Measurements from ENCODE around the gene UGDH. TPM values are rescaled to one million over a fixed set of nuclear protein-coding genes. Genes with fewer than 3 reads are reported as not detected.
A peak's percentile ranks its signal among the peaks of the same experiment; 100 is the strongest.

Gene UGDH
- total RNA-seq, 1 experiment from 2014 or later: 104 TPM

DNA sequence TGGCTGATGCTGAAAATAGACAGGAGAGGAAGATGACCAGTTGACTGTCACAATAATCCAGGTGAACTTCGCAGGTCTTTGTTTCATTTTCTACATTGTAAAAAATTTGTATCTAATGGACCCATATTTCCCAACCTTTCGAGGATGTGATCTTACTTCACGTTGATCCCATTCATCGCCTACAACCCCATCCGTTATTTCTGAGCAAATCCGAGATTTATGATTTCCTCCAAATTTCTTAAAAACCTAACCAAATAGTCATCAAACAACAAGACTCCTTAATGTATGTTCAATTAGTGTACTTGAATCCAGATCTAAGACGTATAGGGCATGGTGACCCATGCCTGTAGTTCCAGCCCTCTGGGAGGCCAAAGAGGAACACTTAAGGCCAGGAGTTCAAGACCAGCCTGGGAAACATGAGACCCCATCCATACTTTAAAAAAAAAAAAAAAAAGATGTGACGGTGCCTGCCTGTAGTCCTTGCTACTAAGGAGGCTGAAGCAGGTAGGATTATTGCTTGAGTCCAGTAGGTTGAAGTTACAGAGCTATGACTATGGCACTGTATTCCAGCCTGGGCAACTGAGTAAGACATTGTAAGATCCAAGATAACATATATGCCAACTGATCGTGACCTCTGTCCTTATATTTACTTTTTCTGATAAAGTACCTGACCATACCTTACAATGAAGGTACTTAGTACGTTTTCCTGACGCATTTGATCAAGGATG, 74.2 kb downstream of the UGDH start:
- H3K27ac Mint-ChIP-seq: peak overlapping the region in 2 of 3 experiments; percentile 62 to 79; a peak in 3 of 7 replicates
- peaks cover 10% of the 10 kb centered on the region for H3K79me2 ChIP-seq (ENCODE audit: insufficient read depth, low read length)

More for the DNA sequence above, 74.2 kb downstream of the UGDH start:
- no peak overlapping the region for H3K56ac ChIP-seq (ENCODE audit: insufficient read length, low read depth, low read length)
- H4K5ac ChIP-seq (ENCODE audit: insufficient read length, low read depth, low read length): no peak overlapping the region
- no peak overlapping the region for H2BK15ac ChIP-seq (ENCODE audit: low read depth, low read length)
- H3K9ac ChIP-seq (ENCODE audit: extremely low read depth, insufficient read length, low read length): no peak overlapping the region
- Mint-ChIP-seq H3K27me3 (ENCODE audit: low read depth) (no peaks in the 10 kb centered on the region), H3K9me3 (no peaks in the 10 kb centered on the region), H3K4me1 (peaks cover 14 to 17% of the 10 kb centered on the region in 2 experiments), H3K4me3 (no peak overlapping the region; a peak in 1 of 5 replicates), H3K36me3 (ENCODE audit: insufficient read depth in 1 of 3, low read depth in 3 of 3) (peaks cover 54 to 82% (median 69%) of the 10 kb centered on the region in 3 experiments)
- H3K27ac ChIP-seq (ENCODE audit: insufficient read length, low read depth, low read length): peak overlapping the region; percentile 35
- DNase-seq: no peak
- no peak overlapping the region for H2BK5ac ChIP-seq (ENCODE audit: insufficient read length, low read length)
- H4K8ac ChIP-seq (replicated peaks; ENCODE audit: insufficient read length, low read depth, low read length): no peak overlapping the region
- H2AK5ac ChIP-seq (ENCODE audit: insufficient read length, low read length): no peak overlapping the region
- H3K27me3 ChIP-seq (ENCODE audit: insufficient read depth, low read length): no peaks in the 10 kb centered on the region
- no peak overlapping the region for H2BK20ac ChIP-seq (ENCODE audit: low read depth, low read length, poor library complexity, severe bottlenecking)
- no peak overlapping the region for H3K4ac ChIP-seq (ENCODE audit: low read depth, low read length)
- no peaks in the 10 kb centered on the region for H3K23me2 ChIP-seq (ENCODE audit: insufficient read length, low read depth, low read length, poor library complexity, severe bottlenecking)
- no peaks in the 10 kb centered on the region for H4K20me1 ChIP-seq (ENCODE audit: control insufficient read depth, insufficient read depth, insufficient read length)
- H3T11ph ChIP-seq (ENCODE audit: low read length): no peak overlapping the region
- WGBS (ENCODE audit: extremely low coverage, insufficient read length, low lambda C conversion rate): 100% methylated on average over 2 of the region's 11 CpGs
- no peak overlapping the region for H3K18ac ChIP-seq (ENCODE audit: insufficient read length, low read depth, low read length)
- peaks cover 6% of the 10 kb centered on the region for H3K79me1 ChIP-seq (ENCODE audit: insufficient read depth, low read depth, low read length, poor library complexity, severe bottlenecking)
- TF ChIP-seq, protein P1, sequence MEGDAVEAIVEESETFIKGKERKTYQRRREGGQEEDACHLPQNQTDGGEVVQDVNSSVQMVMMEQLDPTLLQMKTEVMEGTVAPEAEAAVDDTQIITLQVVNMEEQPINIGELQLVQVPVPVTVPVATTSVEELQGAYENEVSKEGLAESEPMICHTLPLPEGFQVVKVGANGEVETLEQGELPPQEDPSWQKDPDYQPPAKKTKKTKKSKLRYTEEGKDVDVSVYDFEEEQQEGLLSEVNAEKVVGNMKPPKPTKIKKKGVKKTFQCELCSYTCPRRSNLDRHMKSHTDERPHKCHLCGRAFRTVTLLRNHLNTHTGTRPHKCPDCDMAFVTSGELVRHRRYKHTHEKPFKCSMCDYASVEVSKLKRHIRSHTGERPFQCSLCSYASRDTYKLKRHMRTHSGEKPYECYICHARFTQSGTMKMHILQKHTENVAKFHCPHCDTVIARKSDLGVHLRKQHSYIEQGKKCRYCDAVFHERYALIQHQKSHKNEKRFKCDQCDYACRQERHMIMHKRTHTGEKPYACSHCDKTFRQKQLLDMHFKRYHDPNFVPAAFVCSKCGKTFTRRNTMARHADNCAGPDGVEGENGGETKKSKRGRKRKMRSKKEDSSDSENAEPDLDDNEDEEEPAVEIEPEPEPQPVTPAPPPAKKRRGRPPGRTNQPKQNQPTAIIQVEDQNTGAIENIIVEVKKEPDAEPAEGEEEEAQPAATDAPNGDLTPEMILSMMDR (conservative IDR thresholded peaks at IDR 0.05): no peak
- no peak overlapping the region for H2BK120ac ChIP-seq (ENCODE audit: low read depth, low read length, poor library complexity, severe bottlenecking)
- H3K9me3 ChIP-seq (ENCODE audit: control insufficient read depth, low read depth, low read length): no peaks in the 10 kb centered on the region
- H2BK12ac ChIP-seq (ENCODE audit: insufficient read length, low read depth, low read length): no peak overlapping the region
- H4K91ac ChIP-seq (ENCODE audit: insufficient read length, low read depth, low read length): no peak overlapping the region
- H3K4me1 ChIP-seq (ENCODE audit: insufficient read depth, low read length): peaks cover 2% of the 10 kb centered on the region; the same call in 1 of the 2 replicates
- no peak overlapping the region for H3K23ac ChIP-seq (ENCODE audit: insufficient read length, low read depth, low read length)
- no peak overlapping the region for H3K14ac ChIP-seq (ENCODE audit: insufficient read depth, low read length)
- no peak overlapping the region for H3K4me2 ChIP-seq (ENCODE audit: insufficient read depth, insufficient read length, low read length)
- H2AFZ ChIP-seq (ENCODE audit: low read length): no peak overlapping the region
